ENCODE data around the gene RTF2. TPM values are rescaled to one million over a fixed set of nuclear protein-coding genes. Genes with fewer than 3 reads are reported as not detected.
A peak's percentile ranks its signal among the peaks of the same experiment; 100 is the strongest.
"Not testable (repeated sequence)": the region's sequence is repeated elsewhere in the genome, so short reads cannot be mapped to it uniquely, and the experiment has no call there.

Gene RTF2
- total RNA-seq, 2 experiments from 2014 or later, result 63.6 to 72.7 TPM

DNA sequence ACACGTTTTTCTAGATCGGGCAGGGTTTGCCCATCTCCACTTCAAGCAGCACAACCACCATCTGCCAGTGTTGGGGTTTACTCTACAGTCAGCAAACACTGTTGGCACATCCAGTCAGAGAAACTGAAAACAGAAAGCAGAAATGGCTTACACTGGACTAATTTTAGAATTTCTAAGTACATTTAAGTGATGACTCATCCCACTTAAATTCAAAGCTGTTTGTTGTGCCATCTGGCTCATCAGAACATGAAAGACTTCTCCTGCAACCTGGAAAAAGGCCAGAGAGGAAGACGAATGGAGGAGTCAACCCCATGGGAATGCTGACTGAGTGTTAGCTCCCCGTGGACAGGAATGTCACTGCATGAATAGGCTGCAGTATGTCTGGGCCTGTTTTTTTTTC, 86.4 kb downstream of the RTF2 start:
- H2AFZ ChIP-seq (ENCODE audit: low read length), result peak overlapping the region; percentile 71
- H4K20me1 ChIP-seq (ENCODE audit: insufficient read depth, low read length), result no peaks in the 10 kb centered on the region
- H3K9me3 ChIP-seq (ENCODE audit: low read length), result no peaks in the 10 kb centered on the region
- TF ChIP-seq EZH2phosphoT487 (IDR thresholded peaks at IDR 0.05; ENCODE audit: borderline replicate concordance, low read depth, low read length), result no peak
- TF ChIP-seq CTCF (conservative IDR thresholded peaks at IDR 0.05; ENCODE audit: low read length), result no peak
- H3K27ac ChIP-seq (ENCODE audit: low read depth, low read length, poor library complexity, severe bottlenecking), result peak overlapping the region; percentile 32
- CTCF ChIA-PET (ENCODE audit: unreplicated experiment), result no interaction called here
- no peaks in the 10 kb centered on the region for H3K79me2 ChIP-seq (ENCODE audit: insufficient read depth, low read depth, low read length)
- no peaks in the 10 kb centered on the region for H3K9me2 ChIP-seq (ENCODE audit: insufficient read depth, low read length)
- DNase-seq (ENCODE audit: low spot score), result peak; percentile 63
- POLR2A ChIA-PET, result interaction anchor here (0.5 to 0.9 kb wide), 3 partner anchors 31 to 189 kb away, joined by 3 to 4 read pairs (median 4); no protein-coding TSS in a partner anchor
- no TSS peak for BruUV-seq (replicated peaks)
- H3K36me3 ChIP-seq (ENCODE audit: insufficient read depth, low read length), result no peaks in the 10 kb centered on the region
- peaks cover 32% of the 10 kb centered on the region for H3K4me1 ChIP-seq (ENCODE audit: insufficient read depth, low read length, poor library complexity, severe bottlenecking)
- intact Hi-C loops (cut with micrococcal nuclease; ENCODE audit: unreplicated experiment), result loop anchor here (5.0 kb wide), 1 partner anchor 442 kb away; no protein-coding TSS in a partner anchor
- peak overlapping the region; percentile 15 for H3K4me3 ChIP-seq (ENCODE audit: low read depth, low read length, poor library complexity, severe bottlenecking)
- H3K4me2 ChIP-seq (ENCODE audit: low read length), result peak overlapping the region; percentile 60

- Histone ChIP-seq H2AFZ (ENCODE audit: low read length) (0 out of 2 replicates have a peak overlapping the region, but pooled peaks have one; percentile 19), H3K4me2 (ENCODE audit: low read length) (no peak overlapping the region), H3K79me2 (ENCODE audit: insufficient read depth, low read depth, low read length) (no peaks in the 10 kb centered on the region), H3K27ac (ENCODE audit: low read depth, low read length, poor library complexity, severe bottlenecking) (no peak overlapping the region), H3K4me1 (ENCODE audit: insufficient read depth, low read length, poor library complexity, severe bottlenecking) (peaks cover 15% of the 10 kb centered on the region), H3K4me3 (ENCODE audit: low read depth, low read length, poor library complexity, severe bottlenecking) (no peak overlapping the region), H3K36me3 (ENCODE audit: insufficient read depth, low read length) (no peaks in the 10 kb centered on the region), H3K9me3 (ENCODE audit: low read length) (no peaks in the 10 kb centered on the region), H3K9me2 (ENCODE audit: insufficient read depth, low read length) (no peaks in the 10 kb centered on the region), H4K20me1 (ENCODE audit: insufficient read depth, low read length) (no peaks in the 10 kb centered on the region)
- POLR2A ChIA-PET, result no interaction called here
- no peak for TF ChIP-seq EZH2phosphoT487 (IDR thresholded peaks at IDR 0.05; ENCODE audit: borderline replicate concordance, low read depth, low read length)
- TF ChIP-seq CTCF (conservative IDR thresholded peaks at IDR 0.05; ENCODE audit: low read length), result no peak
- intact Hi-C loops (cut with micrococcal nuclease; ENCODE audit: unreplicated experiment), result no loop called here
- CTCF ChIA-PET (ENCODE audit: unreplicated experiment), result no interaction called here
- no peak for DNase-seq (ENCODE audit: low spot score)
- no TSS peak for BruUV-seq (replicated peaks)
Measured at GRCh38 chr20:56558968-56559367, 90.5 kb downstream of the RTF2 start.

GRCh38 chr20:56564526-56564925, 96.1 kb downstream of the RTF2 start:
- CTCF ChIA-PET (ENCODE audit: unreplicated experiment); H3K4me1 ChIP-seq (ENCODE audit: insufficient read depth, low read length, poor library complexity, severe bottlenecking); H2AFZ ChIP-seq (ENCODE audit: low read length); H3K9me3 ChIP-seq (ENCODE audit: low read length); H3K4me2 ChIP-seq (ENCODE audit: low read length); H3K79me2 ChIP-seq (ENCODE audit: insufficient read depth, low read depth, low read length); H3K36me3 ChIP-seq (ENCODE audit: insufficient read depth, low read length); intact Hi-C loops (cut with micrococcal nuclease; ENCODE audit: unreplicated experiment); BruUV-seq (replicated peaks); H3K9me2 ChIP-seq (ENCODE audit: insufficient read depth, low read length); H4K20me1 ChIP-seq (ENCODE audit: insufficient read depth, low read length); POLR2A ChIA-PET; H3K4me3 ChIP-seq (ENCODE audit: low read depth, low read length, poor library complexity, severe bottlenecking); H3K27ac ChIP-seq (ENCODE audit: low read depth, low read length, poor library complexity, severe bottlenecking); DNase-seq (ENCODE audit: low spot score): not testable (repeated sequence)

Measured in OCI-LY7 (cell line).